AG04450 (cell line): ENCODE measurements around the gene LEP. TPM values are rescaled to one million over a fixed set of nuclear protein-coding genes. Genes with fewer than 3 reads are reported as not detected.

Source experiments
- CTCF ChIA-PET: fragments of 300-600, 350-600 bp; formaldehyde crosslinking; extraction: SDS; loops from one replicate; lab custom pipeline; 2022; ENCODE audit warnings: antibody characterized with exemption, inconsistent platforms; lab: Charles Lee
- POLR2A ChIA-PET: fragments of 350-600 bp; formaldehyde crosslinking; extraction: SDS; loops from one replicate; lab custom pipeline; 2021; ENCODE audit warnings: antibody characterized with exemption, inconsistent platforms; lab: Yijun Ruan, JAX
- DNase-seq: peaks from one replicate; pipeline ENCODE4 v3.0.0-alpha.2; 2011; ENCODE audit warnings: low read depth, low spot score
- H3K27ac ChIP-seq: one replicate; pipeline ENCODE4 v1.5.1; 2012; ENCODE audit warnings: low read depth, low read length, control low read depth
- H3K27me3 ChIP-seq: one replicate; pipeline ENCODE4 v1.6.0; 2012; ENCODE audit warnings: low read length; ENCODE audit not compliant: control insufficient read depth, insufficient read depth
- H3K4me3 ChIP-seq: 2 replicates; pipeline ENCODE4 v1.5.1; 2011; ENCODE audit warnings: mild to moderate bottlenecking, low read depth, low read length, control low read depth
- H3K9me3 ChIP-seq: 2 replicates; pipeline ENCODE4 v1.5.1; 2012; ENCODE audit warnings: low read length; ENCODE audit not compliant: control insufficient read depth, insufficient read depth
- polyA plus RNA-seq: library from polyadenylated mRNA; depleted of rRNA; stranded (reverse); fragments of >200 nt; gene quantifications from 2 replicates; pipeline ENCODE4 v1.2.3, GENCODE V29; 2011
- TF ChIP-seq, protein P1 (sequence below): IDR thresholded peaks from 2 replicates; pipeline ENCODE4 v1.5.1; 2011; ENCODE audit warnings: low read depth, low read length, control low read depth, inconsistent platforms

The LEP gene
- polyA plus RNA-seq, 1 experiment: not detected

DNA sequence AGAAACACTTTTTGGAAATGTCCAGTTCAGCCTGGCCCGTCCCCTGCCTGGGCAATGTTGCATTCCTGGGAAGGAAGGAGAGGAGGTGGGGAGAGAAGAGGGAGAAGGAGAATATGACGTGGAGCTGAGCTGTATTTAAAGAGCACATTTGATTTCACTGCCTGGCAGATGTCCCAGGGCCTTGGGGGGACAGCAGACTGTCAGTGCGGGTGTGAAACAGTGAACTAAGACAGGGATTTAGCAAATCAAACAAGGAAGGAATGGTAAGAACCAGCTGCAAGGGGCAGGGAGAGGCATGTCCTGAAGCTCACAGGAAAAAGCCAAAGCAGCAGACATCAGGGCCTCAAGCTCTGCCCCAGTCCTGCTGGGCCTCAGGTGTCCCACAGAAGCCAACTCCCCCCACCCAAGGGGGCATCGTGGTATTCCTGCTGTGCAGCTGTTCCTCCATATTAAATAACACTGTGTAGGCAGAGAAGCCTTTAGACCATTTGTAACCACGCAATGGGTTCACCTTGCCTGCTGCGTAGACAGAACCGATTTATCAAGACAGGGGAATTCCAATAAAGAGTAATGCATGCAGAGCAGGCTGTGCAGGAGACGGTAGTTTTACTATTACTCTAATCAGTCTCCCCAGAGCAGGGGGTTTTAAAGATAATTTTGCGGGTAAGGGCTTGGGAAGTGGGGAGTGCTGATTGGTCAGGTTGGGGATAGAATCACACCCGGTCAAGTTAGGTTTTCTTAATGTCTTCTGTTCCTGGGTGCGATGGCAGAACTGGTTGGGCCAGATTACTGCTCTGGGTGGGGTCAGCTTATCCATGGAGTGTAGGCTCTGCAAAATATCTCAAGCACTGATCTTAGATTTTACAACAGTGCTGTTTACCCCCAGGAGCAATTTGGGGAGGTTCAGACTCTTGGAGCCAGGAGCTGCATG is 18.3 kb downstream of the LEP start:
- no peak overlapping the region for H3K27ac ChIP-seq
- TF ChIP-seq, protein P1, sequence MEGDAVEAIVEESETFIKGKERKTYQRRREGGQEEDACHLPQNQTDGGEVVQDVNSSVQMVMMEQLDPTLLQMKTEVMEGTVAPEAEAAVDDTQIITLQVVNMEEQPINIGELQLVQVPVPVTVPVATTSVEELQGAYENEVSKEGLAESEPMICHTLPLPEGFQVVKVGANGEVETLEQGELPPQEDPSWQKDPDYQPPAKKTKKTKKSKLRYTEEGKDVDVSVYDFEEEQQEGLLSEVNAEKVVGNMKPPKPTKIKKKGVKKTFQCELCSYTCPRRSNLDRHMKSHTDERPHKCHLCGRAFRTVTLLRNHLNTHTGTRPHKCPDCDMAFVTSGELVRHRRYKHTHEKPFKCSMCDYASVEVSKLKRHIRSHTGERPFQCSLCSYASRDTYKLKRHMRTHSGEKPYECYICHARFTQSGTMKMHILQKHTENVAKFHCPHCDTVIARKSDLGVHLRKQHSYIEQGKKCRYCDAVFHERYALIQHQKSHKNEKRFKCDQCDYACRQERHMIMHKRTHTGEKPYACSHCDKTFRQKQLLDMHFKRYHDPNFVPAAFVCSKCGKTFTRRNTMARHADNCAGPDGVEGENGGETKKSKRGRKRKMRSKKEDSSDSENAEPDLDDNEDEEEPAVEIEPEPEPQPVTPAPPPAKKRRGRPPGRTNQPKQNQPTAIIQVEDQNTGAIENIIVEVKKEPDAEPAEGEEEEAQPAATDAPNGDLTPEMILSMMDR: no peak

DNA sequence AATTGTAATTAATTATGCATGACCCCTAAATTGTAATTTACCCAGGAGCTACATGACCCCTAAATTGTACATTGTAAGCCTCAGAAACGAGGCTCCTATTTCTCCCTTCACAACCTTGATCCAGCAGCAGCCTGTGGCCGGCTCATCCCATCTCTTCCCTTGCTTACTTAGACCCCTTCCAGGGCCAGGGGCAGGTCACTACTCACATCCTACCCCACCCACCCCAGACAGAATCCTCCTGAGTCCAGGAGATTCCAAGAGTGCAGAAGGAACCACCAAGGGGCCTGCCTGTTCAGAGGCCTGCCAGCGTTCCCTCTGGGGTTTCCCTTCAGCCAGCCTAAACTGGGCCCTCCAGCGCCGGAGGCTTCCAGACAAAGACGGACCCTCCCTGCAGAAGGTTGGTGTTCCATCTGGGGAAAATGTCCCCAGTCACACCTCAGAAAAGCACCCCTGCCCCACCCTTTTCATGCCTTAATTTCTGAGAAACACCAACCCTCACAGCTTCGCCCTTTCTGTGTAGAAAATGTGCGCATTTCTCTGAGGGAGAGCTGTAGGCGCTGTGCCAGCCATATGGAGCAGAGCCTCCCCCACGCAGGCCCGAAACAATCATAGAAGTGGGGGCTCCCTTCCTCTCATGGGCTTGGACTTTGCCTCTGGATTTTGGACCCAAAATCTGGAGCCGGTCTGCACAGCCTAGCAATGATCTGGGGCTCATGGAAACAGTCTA is 19.2 kb downstream of the LEP start:
- no peak for DNase-seq
- H3K27me3 ChIP-seq: peaks cover 31% of the 10 kb centered on the region
- ChIA-PET CTCF (no interaction called here), POLR2A (no interaction called here)
- no peak overlapping the region for H3K4me3 ChIP-seq
- H3K9me3 ChIP-seq: no peaks in the 10 kb centered on the region; the same call in 1 of the 2 replicates
- TF ChIP-seq, protein P1: no peak
- H3K27ac ChIP-seq: no peak overlapping the region

More for the DNA sequence above, 18.3 kb downstream of the LEP start:
- ChIA-PET CTCF (no interaction called here), POLR2A (no interaction called here)
- DNase-seq: no peak
- peaks cover 27% of the 10 kb centered on the region for H3K27me3 ChIP-seq
- peaks cover 2% of the 10 kb centered on the region; the same call in 1 of the 2 replicates for H3K9me3 ChIP-seq
- H3K4me3 ChIP-seq: no peak overlapping the region

DNA sequence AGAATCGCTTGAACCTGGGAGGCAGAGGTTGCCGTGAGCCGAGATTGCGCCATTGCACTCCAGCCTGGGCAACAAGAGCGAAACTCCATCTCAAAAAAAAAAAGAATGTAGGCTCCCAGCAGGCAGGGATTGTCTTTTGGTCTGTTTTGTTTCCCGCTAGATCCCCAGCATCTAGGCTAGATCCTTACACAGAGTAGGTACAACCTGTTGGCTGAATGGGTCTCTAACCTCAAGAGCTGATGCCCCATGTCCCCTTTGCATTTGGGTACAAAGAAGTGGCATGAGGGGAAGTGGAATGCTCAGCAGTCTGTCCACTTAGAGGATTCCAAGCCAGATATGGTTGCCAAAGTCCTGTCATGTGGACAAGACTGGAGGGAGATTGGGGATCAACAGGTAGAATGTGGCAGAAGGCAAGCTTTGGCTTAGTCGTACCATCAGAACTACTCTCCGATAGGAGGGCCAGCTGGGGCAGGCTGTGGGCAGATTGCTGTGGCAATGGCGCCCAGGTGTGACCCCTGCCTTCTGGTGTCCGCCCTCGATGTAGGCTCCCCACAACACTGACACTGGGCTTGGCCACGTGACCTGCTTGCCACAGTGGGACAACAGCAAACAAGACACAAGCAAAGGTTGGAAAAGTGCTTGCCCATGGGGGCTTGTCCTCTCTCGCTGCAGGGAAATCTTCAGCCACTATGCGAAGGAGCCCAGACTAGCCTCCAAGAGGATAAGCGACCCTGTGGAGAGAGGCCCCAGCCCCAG is 21.4 kb downstream of the LEP start:
- Histone ChIP-seq H3K27me3 (peaks cover 40% of the 10 kb centered on the region), H3K27ac (no peak overlapping the region), H3K9me3 (no peaks in the 10 kb centered on the region), H3K4me3 (no peak overlapping the region)
- TF ChIP-seq, protein P1: no peak
- POLR2A ChIA-PET: no interaction called here
- DNase-seq: no peak
- CTCF ChIA-PET: no interaction called here

DNA sequence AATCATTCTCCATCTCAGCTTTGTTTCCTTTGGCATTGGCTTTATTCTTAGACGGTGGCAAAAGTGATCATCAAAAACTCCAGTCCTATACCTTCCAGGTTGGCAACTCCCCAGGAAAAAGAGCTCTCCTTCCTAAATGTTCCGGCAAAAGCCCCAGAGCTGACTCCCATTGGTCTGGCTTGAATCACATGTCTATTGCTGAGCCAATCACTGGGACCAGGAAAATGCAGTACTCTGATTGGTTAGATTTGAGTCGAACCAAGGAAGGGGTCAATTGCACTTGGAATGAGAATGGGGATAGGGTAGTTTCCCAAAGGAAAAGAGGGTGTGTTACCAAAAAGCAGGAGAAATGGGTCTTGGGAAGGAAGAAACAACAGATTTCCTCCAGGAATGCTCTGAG is 22.3 kb downstream of the LEP start:
- ChIA-PET CTCF (no interaction called here), POLR2A (no interaction called here)
- Histone ChIP-seq H3K4me3 (no peak overlapping the region), H3K9me3 (no peaks in the 10 kb centered on the region), H3K27ac (no peak overlapping the region), H3K27me3 (peaks cover 42% of the 10 kb centered on the region)
- DNase-seq: no peak
- TF ChIP-seq, protein P1: no peak
